AG10803 (cell line): Measurements from ENCODE around the gene PLPPR2.

Experiments
- DNase-seq: peaks from one replicate; pipeline ENCODE4 v3.0.0; 2010; ENCODE audit warnings: low read depth
- H3K4me3 ChIP-seq: 2 replicates; pipeline ENCODE4 v1.5.1; 2011; ENCODE audit warnings: mild to moderate bottlenecking, low read length, control low read depth
- TF ChIP-seq, protein P1 (sequence below): conservative IDR thresholded peaks from 2 replicates; pipeline ENCODE4 v1.5.1; 2011; ENCODE audit warnings: mild to moderate bottlenecking, low read length, control low read depth, inconsistent platforms

Gene PLPPR2

DNA sequence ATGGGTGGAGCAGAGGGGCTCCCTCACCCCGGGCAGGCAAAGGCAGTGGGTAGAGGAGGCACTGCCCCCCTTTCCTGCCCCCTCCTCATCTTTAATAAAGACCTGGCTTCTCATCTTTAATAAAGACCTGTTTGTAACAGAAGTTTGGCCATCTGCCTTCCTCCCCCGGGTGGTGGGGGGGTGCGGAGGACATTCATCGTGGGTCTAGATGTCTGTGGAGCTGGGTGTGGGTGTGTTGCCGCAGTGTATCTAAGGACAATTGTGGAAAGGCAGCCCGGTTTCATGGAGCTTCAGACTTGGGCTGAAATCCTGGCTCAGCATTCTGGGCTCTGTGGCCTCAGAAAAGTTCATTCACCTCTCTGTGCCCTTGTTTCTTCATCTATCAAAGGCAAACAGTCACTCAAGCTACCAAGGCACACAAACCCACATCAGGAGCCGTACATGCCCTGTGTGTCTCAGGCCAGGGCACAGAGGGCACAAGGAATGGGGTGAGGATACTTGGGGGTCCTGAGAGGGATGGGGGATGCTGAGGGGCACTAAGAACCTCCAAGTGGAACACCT, 10.4 kb downstream of the PLPPR2 start:
- DNase-seq: no peak
- no peak overlapping the region for H3K4me3 ChIP-seq
- TF ChIP-seq, protein P1, sequence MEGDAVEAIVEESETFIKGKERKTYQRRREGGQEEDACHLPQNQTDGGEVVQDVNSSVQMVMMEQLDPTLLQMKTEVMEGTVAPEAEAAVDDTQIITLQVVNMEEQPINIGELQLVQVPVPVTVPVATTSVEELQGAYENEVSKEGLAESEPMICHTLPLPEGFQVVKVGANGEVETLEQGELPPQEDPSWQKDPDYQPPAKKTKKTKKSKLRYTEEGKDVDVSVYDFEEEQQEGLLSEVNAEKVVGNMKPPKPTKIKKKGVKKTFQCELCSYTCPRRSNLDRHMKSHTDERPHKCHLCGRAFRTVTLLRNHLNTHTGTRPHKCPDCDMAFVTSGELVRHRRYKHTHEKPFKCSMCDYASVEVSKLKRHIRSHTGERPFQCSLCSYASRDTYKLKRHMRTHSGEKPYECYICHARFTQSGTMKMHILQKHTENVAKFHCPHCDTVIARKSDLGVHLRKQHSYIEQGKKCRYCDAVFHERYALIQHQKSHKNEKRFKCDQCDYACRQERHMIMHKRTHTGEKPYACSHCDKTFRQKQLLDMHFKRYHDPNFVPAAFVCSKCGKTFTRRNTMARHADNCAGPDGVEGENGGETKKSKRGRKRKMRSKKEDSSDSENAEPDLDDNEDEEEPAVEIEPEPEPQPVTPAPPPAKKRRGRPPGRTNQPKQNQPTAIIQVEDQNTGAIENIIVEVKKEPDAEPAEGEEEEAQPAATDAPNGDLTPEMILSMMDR: no peak

DNA sequence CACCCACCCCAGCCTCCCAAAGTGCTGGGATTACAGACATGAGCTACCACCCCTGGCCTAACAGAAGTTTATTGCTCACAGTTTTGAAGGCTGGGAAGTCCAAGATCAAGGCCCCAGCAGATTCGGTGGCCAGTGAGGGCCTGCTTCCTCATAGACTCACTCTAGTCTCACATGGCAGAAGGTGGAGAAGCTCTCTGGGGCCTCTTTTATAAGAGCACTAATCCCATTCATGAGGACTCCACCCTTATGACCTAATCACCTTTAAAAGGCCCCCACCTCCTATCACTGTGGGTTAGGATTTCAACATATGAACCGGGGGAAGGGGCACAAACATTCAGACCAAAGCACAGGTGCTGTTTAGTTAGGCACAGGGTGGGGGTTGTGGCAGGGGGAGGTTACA, 12.3 kb downstream of the PLPPR2 start:
- H3K4me3 ChIP-seq: no peak overlapping the region
- DNase-seq: no peak
- TF ChIP-seq, protein P1: no peak

DNA sequence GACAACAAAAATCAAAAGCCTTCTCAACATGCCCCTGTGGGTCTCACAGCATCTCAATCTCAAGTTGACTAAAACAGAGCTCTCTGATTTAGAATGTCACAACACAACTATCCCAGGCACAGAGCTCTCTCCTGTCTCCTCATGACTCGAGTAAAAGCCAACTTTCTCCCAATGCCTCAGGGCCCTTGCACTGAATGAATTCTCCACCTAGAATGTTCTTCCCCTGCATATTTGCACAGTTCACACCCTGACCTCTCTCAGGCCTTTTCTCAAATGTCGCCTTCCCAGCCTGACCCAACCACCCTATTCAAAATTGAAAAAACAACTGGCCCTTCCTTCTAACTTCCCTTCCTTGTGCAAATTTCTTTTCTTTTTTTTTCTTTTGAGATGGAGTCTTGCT, 15.5 kb downstream of the PLPPR2 start:
- no peak overlapping the region for H3K4me3 ChIP-seq
- TF ChIP-seq, protein P1: no peak
- DNase-seq: no peak

DNA sequence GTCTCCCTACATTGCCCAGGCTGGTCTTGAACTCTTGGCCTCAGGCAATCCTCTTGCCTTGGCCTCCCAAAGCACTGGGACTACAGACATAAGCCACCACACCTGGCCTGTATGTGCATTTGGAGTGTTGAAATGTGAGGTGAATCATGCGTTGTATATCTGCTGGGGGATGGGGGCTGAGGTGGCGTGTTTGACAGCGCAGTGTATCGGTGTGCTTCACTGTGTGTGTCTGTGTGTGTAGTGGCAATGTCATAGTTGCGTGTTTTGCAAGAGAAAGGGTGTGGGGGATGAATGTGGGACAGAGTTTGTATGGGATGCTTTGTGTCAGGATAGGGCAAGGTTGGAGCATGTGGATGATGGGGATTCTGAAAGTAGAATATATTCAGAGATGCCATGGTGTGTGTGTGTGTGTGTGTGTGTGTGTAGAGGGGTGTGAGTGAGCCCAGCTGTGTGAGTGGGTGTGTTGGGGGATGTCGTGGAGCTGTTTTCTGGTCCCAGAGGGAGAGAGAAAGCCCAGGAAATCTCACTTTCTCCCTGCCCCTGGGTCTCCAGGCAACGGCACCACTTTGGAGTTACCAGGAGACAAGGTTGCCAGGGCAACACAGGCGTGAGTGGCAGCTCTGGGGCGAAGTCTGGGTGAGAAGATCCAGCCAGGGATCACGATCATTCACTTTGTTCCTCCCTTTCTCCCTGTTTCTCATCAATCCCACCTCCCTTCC, 18.1 kb downstream of the PLPPR2 start:
- TF ChIP-seq, protein P1: no peak
- H3K4me3 ChIP-seq: no peak overlapping the region
- peak; percentile 6 for DNase-seq

DNA sequence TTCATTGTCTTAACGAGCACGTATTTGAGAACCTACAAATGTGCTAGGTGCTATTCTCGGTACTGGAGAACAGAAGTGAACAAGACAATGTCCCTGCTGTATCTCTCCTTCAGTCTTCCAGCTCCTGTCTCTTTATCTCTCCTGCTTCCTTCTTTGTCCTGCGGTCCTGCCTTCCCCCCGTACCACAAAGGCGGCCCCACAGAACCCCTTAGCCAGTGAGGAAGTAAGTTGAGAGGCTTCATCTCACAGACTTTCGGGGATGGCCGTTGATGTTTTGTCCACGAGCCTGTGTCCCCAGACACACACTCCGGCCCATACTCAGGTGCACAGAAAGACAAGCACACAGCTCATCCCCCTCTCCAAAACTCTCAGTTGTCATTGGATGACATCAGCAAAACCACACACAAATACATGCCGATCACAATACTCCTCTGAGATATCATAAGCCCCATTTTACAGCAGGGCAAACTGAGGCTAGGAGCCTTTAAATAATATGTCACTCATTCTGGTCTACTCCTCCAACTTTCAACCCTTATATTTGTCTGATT, 18.7 kb downstream of the PLPPR2 start:
- DNase-seq: no peak
- TF ChIP-seq, protein P1: no peak
- H3K4me3 ChIP-seq: peak overlapping the region; percentile 87

DNA sequence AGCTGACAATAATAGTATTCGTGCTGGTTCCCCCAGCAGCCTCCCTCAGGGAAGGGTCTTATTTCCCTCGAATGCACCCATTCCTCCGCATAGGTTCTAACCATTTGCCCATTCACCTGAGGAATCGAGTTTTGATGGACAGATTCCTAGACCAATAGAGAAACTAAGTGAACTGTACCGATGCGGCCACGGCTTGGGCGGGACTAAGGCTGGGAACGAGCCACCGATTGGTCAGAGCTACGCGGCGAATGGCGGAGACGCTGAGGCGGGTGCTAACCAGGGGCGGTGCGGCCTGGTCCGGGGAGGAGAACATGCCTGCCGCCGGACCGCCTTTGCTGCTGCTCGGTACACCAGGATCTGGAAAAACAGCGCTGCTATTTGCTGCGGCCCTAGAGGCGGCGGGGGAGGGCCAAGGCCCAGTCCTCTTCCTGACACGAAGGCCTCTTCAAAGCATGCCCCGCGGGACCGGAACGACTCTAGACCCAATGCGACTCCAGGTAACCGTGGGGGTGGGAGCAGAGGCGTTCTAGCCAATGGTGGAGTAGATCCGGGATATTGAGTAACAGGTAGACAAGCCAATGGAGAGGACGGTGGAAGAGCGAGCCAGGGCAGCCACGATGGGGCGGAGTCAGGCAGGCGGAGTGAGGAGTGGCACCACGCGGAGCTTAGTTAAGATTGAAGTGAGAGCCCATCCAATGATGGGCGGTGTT, 19.4 kb downstream of the PLPPR2 start, which contains the start of gene SWSAP1:
Gene SWSAP1 (plus strand): TSS at position 234 of the 710 bp plus-strand sequence. CDS start 15 bp downstream, at position 249.
- DNase-seq: peak; percentile 99
- H3K4me3 ChIP-seq: peak within 1 kb of the TSS; percentile 87
- TF ChIP-seq, protein P1: no peak
